ENCODE measurements around the gene SRP68.

SRP68 gene

GRCh38 chr17:76071531-76072147 lies 678 bp downstream of the SRP68 start:
- ATAC-seq: no peak; the same call in 2 of the 3 replicates
- TF ChIP-seq GLIS3 (CRISPR knock-in tag; IDR thresholded peaks at IDR 0.05) (no peak), OSR1 (CRISPR knock-in tag; IDR thresholded peaks at IDR 0.05) (no peak), ISL1 (CRISPR knock-in tag; IDR thresholded peaks at IDR 0.05) (no peak), ESRRG (CRISPR knock-in tag; IDR thresholded peaks at IDR 0.05) (no peak), BACH2 (CRISPR knock-in tag; IDR thresholded peaks at IDR 0.05; ENCODE audit: borderline replicate concordance) (no peak), RARB (CRISPR knock-in tag; IDR thresholded peaks at IDR 0.05) (no peak), PPARA (CRISPR knock-in tag; IDR thresholded peaks at IDR 0.05; ENCODE audit: borderline replicate concordance) (no peak), POU6F1 (CRISPR knock-in tag; IDR thresholded peaks at IDR 0.05; ENCODE audit: borderline replicate concordance, low read depth) (no peak), CSRNP3 (CRISPR knock-in tag; IDR thresholded peaks at IDR 0.05) (no peak), ZFP3 (CRISPR knock-in tag; IDR thresholded peaks at IDR 0.05) (no peak), CREB5 (CRISPR knock-in tag; IDR thresholded peaks at IDR 0.05; ENCODE audit: low read depth) (no peak)

- TF ChIP-seq PATZ1 (CRISPR knock-in tag; IDR thresholded peaks at IDR 0.05; ENCODE audit: borderline replicate concordance): no peak
- no peak for TF ChIP-seq ZNF8 (CRISPR knock-in tag; IDR thresholded peaks at IDR 0.05)
- no peak for TF ChIP-seq ZNF565 (CRISPR knock-in tag; conservative IDR thresholded peaks at IDR 0.05; ENCODE audit: low read depth)
- TF ChIP-seq RARB (CRISPR knock-in tag; IDR thresholded peaks at IDR 0.05): no peak
- TF ChIP-seq POU6F1 (CRISPR knock-in tag; IDR thresholded peaks at IDR 0.05; ENCODE audit: borderline replicate concordance, low read depth): no peak
- TF ChIP-seq CREB5 (CRISPR knock-in tag; IDR thresholded peaks at IDR 0.05; ENCODE audit: low read depth): no peak
- no peak for TF ChIP-seq ISL1 (CRISPR knock-in tag; IDR thresholded peaks at IDR 0.05)
- no peak for TF ChIP-seq SNAI2 (CRISPR knock-in tag; IDR thresholded peaks at IDR 0.05)
- TF ChIP-seq ZFP3 (CRISPR knock-in tag; IDR thresholded peaks at IDR 0.05): no peak
- TF ChIP-seq TSHZ2 (CRISPR knock-in tag; IDR thresholded peaks at IDR 0.05): no peak
- no peak for TF ChIP-seq CSRNP3 (CRISPR knock-in tag; IDR thresholded peaks at IDR 0.05)
- no peak for TF ChIP-seq ZC3H10 (CRISPR knock-in tag; IDR thresholded peaks at IDR 0.05)
- no peak for TF ChIP-seq ARNTL (CRISPR knock-in tag; IDR thresholded peaks at IDR 0.05; ENCODE audit: borderline replicate concordance, low read depth)
- ATAC-seq: no peak
These were observed 6.5 kb downstream of the SRP68 start for GRCh38 chr17:76065775-76066174.
